HFF-Myc (cell line): ENCODE data around the gene DNAH17.

Experiments used
- DNase-seq: peaks from one replicate; pipeline ENCODE4 v3.0.0-alpha.2; 2011; ENCODE audit warnings: low read depth; ENCODE audit errors: extremely low read depth
- H3K4me3 ChIP-seq: replicated peaks from 2 replicates; pipeline ENCODE4 v1.5.1; 2011; ENCODE audit warnings: low read depth, mild to moderate bottlenecking, control low read depth, low read length
- TF ChIP-seq, protein P1 (sequence below): IDR thresholded peaks from 2 replicates; pipeline ENCODE4 v1.5.1; 2012; ENCODE audit warnings: mild to moderate bottlenecking, low read depth, low read length, control low read depth; ENCODE audit errors: missing control alignments

Gene DNAH17

DNA sequence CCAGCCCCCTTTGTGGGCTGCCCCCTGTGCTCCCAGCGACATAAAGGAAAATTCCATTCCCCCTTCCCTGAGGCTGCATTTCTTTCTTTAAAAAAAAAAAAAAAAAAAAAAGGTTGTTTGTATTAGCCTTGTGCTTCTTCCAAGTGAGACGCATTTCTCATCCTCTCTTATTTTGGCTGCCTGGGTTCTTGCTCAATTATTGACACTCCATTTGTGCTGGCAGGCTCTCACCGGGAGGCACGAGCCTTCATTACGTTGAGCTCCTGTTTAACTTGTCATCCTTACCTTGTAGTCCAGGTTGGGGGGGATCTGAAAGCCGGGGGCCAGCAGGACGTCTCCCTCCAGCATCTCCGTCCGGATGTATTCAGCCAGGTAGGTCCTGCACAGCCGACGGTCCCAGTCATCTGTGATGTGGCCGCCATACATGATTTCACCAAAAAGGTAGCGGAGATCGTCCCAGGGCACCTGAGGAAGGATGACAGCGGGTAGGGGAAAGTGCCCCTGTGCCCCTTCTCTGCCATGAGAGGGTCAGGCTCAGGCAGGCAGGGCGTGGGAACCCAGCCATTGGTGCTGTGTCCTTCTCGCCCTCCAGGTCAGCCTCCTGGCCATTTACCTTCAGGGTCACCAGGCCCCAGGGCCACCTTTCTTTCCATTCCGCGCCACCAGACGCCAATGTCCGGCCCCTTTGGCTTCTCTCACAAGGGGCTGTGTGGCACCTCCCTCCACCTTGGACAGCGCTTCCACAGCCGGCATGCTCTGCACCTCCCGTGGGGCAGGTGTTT lies 148.2 kb downstream of the DNAH17 start:
- TF ChIP-seq, protein P1, sequence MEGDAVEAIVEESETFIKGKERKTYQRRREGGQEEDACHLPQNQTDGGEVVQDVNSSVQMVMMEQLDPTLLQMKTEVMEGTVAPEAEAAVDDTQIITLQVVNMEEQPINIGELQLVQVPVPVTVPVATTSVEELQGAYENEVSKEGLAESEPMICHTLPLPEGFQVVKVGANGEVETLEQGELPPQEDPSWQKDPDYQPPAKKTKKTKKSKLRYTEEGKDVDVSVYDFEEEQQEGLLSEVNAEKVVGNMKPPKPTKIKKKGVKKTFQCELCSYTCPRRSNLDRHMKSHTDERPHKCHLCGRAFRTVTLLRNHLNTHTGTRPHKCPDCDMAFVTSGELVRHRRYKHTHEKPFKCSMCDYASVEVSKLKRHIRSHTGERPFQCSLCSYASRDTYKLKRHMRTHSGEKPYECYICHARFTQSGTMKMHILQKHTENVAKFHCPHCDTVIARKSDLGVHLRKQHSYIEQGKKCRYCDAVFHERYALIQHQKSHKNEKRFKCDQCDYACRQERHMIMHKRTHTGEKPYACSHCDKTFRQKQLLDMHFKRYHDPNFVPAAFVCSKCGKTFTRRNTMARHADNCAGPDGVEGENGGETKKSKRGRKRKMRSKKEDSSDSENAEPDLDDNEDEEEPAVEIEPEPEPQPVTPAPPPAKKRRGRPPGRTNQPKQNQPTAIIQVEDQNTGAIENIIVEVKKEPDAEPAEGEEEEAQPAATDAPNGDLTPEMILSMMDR, result no peak
- no peak overlapping the region for H3K4me3 ChIP-seq
- no peak for DNase-seq

DNA sequence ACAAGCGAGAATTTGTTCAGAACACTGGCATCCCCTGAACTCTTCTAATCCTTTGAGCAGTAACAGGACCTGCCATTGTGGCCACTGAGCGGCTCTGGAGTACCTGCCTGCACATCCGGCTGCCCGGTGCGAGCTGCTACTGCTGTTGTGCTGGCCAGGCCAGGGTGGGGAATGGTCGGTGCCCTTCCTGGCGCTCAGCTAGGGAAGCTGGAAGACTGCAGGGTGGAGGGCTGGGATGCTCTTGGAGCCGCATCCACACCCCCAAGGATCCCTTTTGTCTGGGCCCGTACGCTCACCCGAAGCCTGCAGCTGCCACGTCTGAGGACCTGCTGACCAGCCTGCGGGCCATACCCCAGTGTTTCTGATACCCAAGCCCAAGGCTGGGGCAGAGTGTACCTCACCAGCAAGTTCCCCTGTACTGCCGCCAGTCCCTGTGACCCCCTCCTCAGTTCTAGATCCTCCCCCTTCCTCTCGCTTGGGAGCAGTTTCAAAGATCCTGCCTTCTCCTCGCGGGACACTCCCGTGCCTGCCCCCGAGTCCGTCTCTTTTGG lies 149.1 kb downstream of the DNAH17 start:
- no peak overlapping the region for H3K4me3 ChIP-seq
- TF ChIP-seq, protein P1, result no peak
- DNase-seq, result no peak

DNA sequence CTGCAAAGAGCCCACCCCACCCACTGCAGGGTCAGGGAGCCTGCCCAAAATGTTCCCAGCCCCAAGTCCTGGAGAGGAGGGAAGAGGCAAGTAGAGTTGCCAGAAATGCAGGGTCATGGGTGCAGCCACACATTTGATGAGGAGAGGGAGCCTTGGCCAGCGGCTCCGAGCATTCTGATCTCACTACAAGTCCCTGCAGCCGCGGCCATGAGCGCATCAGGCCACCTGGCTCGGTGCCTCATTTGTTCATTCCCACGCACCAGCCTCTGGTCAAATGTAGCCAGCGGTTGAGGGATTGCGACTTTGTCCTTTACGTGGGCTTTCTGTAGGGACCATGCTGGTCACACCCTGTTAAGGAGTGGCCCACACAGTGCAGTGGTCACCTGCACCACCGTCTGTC lies 150.1 kb downstream of the DNAH17 start:
- TF ChIP-seq, protein P1, result no peak
- DNase-seq, result no peak
- H3K4me3 ChIP-seq, result no peak overlapping the region

DNA sequence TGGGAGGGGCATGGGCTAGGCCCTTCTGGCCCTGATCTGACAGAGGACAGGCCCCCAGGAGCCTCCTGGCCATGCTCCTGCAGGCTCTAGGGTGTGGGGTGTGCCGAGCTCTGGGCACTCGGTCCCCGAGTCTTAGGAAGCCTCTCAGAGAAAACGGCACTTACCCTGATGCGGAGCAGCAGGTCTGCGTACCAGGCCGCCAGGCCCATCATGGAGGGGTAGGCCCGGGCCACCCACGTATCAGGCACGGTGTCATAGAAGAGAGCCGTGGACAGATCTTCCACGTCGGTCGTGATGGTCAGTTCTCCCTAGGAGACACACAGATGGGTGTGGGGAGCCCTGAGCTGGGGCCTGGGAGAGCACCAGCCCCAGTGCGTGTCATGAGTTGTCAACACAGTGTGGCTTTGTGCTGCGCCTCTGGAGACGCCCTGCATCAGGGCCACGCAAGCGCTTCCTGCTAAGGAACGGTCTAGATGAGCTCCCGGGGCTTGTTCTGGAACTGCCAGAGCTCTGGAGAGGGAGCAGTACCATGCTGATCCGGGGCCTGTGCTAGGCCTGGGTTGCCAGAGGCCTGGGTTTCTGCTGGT lies 150.8 kb downstream of the DNAH17 start:
- TF ChIP-seq, protein P1, result no peak
- H3K4me3 ChIP-seq, result no peak overlapping the region
- DNase-seq, result no peak

DNA sequence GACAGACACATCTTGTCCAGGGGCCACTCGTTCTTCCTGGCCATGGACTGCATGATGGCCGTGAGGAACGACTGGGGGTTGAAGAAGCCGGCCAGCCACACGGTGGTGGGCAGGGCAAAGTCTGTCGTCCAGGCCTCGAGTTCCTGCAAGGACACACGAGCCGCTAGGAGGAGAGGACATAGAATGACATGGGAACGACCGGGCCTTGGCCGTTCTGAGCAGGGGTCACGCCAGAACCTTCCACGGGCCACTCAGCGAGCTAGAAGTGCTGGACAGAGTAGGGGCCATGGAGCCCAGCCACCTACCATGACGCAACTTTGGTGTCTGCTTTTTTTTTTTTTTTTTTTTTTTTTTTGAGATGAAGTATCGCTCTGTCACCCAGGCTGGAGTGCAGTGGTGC lies 151.8 kb downstream of the DNAH17 start:
- DNase-seq, result no peak
- TF ChIP-seq, protein P1, result no peak
- no peak overlapping the region for H3K4me3 ChIP-seq

DNA sequence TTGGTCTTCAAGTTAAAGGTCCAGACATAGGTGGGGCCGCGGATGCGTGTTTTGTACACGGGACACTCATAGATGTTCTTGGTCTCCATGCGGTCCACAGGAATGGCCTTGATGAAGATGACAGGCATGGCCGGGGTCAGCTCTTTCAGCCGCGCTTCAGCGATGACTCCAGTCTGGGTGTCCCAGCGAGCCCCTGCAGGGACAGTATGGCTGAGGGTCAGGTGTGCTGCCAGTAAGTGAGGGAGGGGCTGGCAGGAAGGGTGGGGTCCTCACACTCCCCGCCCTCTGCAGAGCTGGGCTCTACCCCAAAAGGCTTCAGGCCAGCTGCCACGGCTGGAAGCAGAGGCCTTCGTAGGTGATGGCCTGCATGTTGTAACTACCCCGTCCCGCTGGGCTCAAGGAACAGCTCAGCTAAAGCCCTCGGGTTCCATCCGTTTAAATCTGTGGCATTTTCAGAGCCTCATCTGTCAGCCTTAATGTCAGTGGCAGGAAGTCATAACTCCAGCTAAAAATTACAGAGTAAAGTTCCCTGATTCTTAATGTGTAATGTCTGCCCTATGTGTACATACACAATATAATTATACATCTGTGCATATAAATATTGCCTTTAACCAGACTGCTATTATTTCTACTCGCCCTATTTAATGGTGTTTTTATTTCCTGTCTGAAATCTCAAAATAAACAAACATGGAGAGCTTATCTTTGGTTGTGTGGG lies 153.1 kb downstream of the DNAH17 start:
- TF ChIP-seq, protein P1, result no peak
- no peak for DNase-seq

More for the DNA sequence above, 153.1 kb downstream of the DNAH17 start:
- no peak overlapping the region for H3K4me3 ChIP-seq
